Thymus (tissue), 14 donors: ENCODE measurements around the gene SRD5A2. TPM values are rescaled to one million over a fixed set of nuclear protein-coding genes. Genes with fewer than 3 reads are reported as not detected.

Experiments
- DNase-seq, 9 donors: peaks; one replicate each; pipeline ENCODE4 v3.0.0-alpha.2; 2013; ENCODE audit warnings: low spot score in 9 of 9, low read depth in 6 of 9, missing footprints in 1 of 9
- H3K27ac ChIP-seq, 2 donors: one replicate each; pipeline ENCODE4 v1.5.1; 2013; ENCODE audit warnings: control low read depth in 1 of 2, low read depth in 1 of 2, low read length in 1 of 2, mild to moderate bottlenecking in 1 of 2, moderate library complexity in 1 of 2
- H3K27me3 ChIP-seq, 2 donors: one replicate each; pipeline ENCODE4 v1.5.1; 2013; ENCODE audit warnings: low read length in 1 of 2; ENCODE audit not compliant: control insufficient read depth in 2 of 2, insufficient read depth in 1 of 2
- H3K36me3 ChIP-seq, 2 donors: one replicate each; pipeline ENCODE4 v1.5.1; 2013; ENCODE audit warnings: low read length in 1 of 2, mild to moderate bottlenecking in 1 of 2, moderate library complexity in 1 of 2; ENCODE audit not compliant: control insufficient read depth in 2 of 2, insufficient read depth in 2 of 2
- H3K4me1 ChIP-seq, 2 donors: one replicate each; pipeline ENCODE4 v1.5.1; 2013; ENCODE audit warnings: low read length in 2 of 2; ENCODE audit not compliant: control insufficient read depth in 2 of 2, insufficient read depth in 2 of 2
- H3K4me3 ChIP-seq, 2 donors: one replicate each; pipeline ENCODE4 v1.5.1; 2013; ENCODE audit warnings: low read length in 2 of 2, control low read depth in 1 of 2, mild to moderate bottlenecking in 1 of 2
- H3K9me3 ChIP-seq, 2 donors: one replicate each; pipeline ENCODE4 v1.5.1; 2013; ENCODE audit warnings: low read length in 1 of 2, mild to moderate bottlenecking in 1 of 2; ENCODE audit not compliant: control insufficient read depth in 2 of 2, insufficient read depth in 1 of 2
- WGBS: extraction: QIAGEN DNeasy Blood & Tissue Kit; methylation state at CpG from one replicate; pipeline ENCODE4 v1.1.7; 2013; 5-methylcytosine and 5-hydroxymethylcytosine counted together
- long read RNA-seq, 10 donors: transcript quantifications; one replicate each; lab custom pipeline, GENCODE V29; 2026
- polyA plus RNA-seq: library from polyadenylated mRNA; stranded (reverse); fragments of 200-250 nt; gene quantifications from one replicate; pipeline ENCODE4 v1.2.3, GENCODE V29; 2013
- total RNA-seq: library from RNA; stranded (reverse); fragments of 120-200 nt; gene quantifications from one replicate; pipeline ENCODE4 v1.2.4, GENCODE V29; 2013
- donor health status: healthy.

SRD5A2 gene
- 0.28 TPM for total RNA-seq
- polyA plus RNA-seq = 0.07 TPM
- long read RNA-seq, donor 1 = 0 reads
- long read RNA-seq, donor 2 = 0 reads
- long read RNA-seq, donor 3 = 0 reads
- long read RNA-seq, donor 4 = 0 reads
- long read RNA-seq, donor 5 = 0 reads
- long read RNA-seq, donor 6 = 0 reads
- long read RNA-seq, donor 7 = 0 reads
- long read RNA-seq, donor 8 = 0 reads
- long read RNA-seq, donor 9 = 0 reads
- long read RNA-seq, donor 10 = 0 reads

- H3K36me3 ChIP-seq = no peaks in the 10 kb centered on the region
- H3K9me3 ChIP-seq = no peaks in the 10 kb centered on the region
- 9% methylated on average over 76 of the region's 76 CpGs for WGBS
- no peak within 1 kb of the TSS for H3K27ac ChIP-seq
- no peaks in the 10 kb centered on the region for H3K4me1 ChIP-seq
- H3K4me3 ChIP-seq = no peak within 1 kb of the TSS
- peaks cover 20 to 42% of the 10 kb centered on the region in 2 donors for H3K27me3 ChIP-seq
- no peak for DNase-seq
These were observed at the start of gene SRD5A2 for GRCh38 chr2:31580321-31581117. TSS of gene SRD5A2 (minus strand) at chr2:31580938. CDS start at chr2:31580900, 38 bp downstream.

- 97% methylated on average over 3 of the region's 3 CpGs for whole genome bisulfite sequencing
- Histone ChIP-seq H3K4me1 (no peaks in the 10 kb centered on the region), H3K4me3 (no peak overlapping the region), H3K27me3 (no peaks in the 10 kb centered on the region), H3K36me3 (no peaks in the 10 kb centered on the region), H3K9me3 (no peaks in the 10 kb centered on the region), H3K27ac (no peak overlapping the region)
- no peak for DNase-seq
These were observed 25.8 kb upstream of the SRD5A2 start for GRCh38 chr2:31606509-31606908.

GRCh38 chr2:31598694-31599093 lies 18.0 kb upstream of the SRD5A2 start:
- no peak overlapping the region for H3K27ac ChIP-seq
- H3K4me1 ChIP-seq = no peaks in the 10 kb centered on the region
- H3K27me3 ChIP-seq = no peaks in the 10 kb centered on the region
- H3K4me3 ChIP-seq = no peak overlapping the region
- H3K9me3 ChIP-seq = no peaks in the 10 kb centered on the region
- no peaks in the 10 kb centered on the region for H3K36me3 ChIP-seq
- DNase-seq = no peak

- H3K4me3 ChIP-seq = no peak overlapping the region
- H3K9me3 ChIP-seq = peaks cover 0 to 4% of the 10 kb centered on the region in 2 donors
- no peak for DNase-seq
- H3K36me3 ChIP-seq = no peaks in the 10 kb centered on the region
- no peak overlapping the region for H3K27ac ChIP-seq
- H3K27me3 ChIP-seq = peaks cover 4 to 15% of the 10 kb centered on the region in 2 donors
- H3K4me1 ChIP-seq = no peaks in the 10 kb centered on the region
These were observed 5.5 kb upstream of the SRD5A2 start for GRCh38 chr2:31586230-31586629.

- H3K4me3 ChIP-seq = no peak overlapping the region
- 59% methylated on average over 35 of the region's 35 CpGs for WGBS
- no peaks in the 10 kb centered on the region for H3K36me3 ChIP-seq
- no peak overlapping the region for H3K27ac ChIP-seq
- peaks cover 0 to 3% of the 10 kb centered on the region in 2 donors for H3K9me3 ChIP-seq
- DNase-seq = no peak
- peaks cover 20 to 42% of the 10 kb centered on the region in 2 donors for H3K27me3 ChIP-seq
- no peaks in the 10 kb centered on the region for H3K4me1 ChIP-seq
These were observed 522 bp upstream of the SRD5A2 start for GRCh38 chr2:31581124-31581795.

GRCh38 chr2:31579996-31580320 lies 780 bp downstream of the SRD5A2 start:
- Histone ChIP-seq H3K9me3 (no peaks in the 10 kb centered on the region), H3K4me3 (no peak overlapping the region), H3K4me1 (no peaks in the 10 kb centered on the region), H3K27me3 (peaks cover 20 to 42% of the 10 kb centered on the region in 2 donors), H3K27ac (no peak overlapping the region), H3K36me3 (no peaks in the 10 kb centered on the region)
- 11% methylated on average over 13 of the region's 13 CpGs for WGBS
- no peak for DNase-seq

GRCh38 chr2:31578316-31578715 lies 2.4 kb downstream of the SRD5A2 start:
- no peaks in the 10 kb centered on the region for H3K4me1 ChIP-seq
- H3K27me3 ChIP-seq = peaks cover 20 to 42% of the 10 kb centered on the region in 2 donors
- no peaks in the 10 kb centered on the region for H3K36me3 ChIP-seq
- 87% methylated on average over 3 of the region's 3 CpGs for WGBS
- no peak for DNase-seq
- H3K9me3 ChIP-seq = no peaks in the 10 kb centered on the region
- H3K4me3 ChIP-seq = no peak overlapping the region
- no peak overlapping the region for H3K27ac ChIP-seq

GRCh38 chr2:31577143-31577542 lies 3.6 kb downstream of the SRD5A2 start:
- no peak for DNase-seq
- Histone ChIP-seq H3K36me3 (no peaks in the 10 kb centered on the region), H3K4me1 (no peaks in the 10 kb centered on the region), H3K27me3 (peaks cover 20 to 36% of the 10 kb centered on the region in 2 donors), H3K27ac (no peak overlapping the region), H3K9me3 (no peaks in the 10 kb centered on the region), H3K4me3 (no peak overlapping the region)
- 89% methylated on average over 1 of the region's 1 CpG for WGBS

- WGBS = 98% methylated on average over 10 of the region's 10 CpGs
- no peaks in the 10 kb centered on the region for H3K27me3 ChIP-seq
- H3K9me3 ChIP-seq = peaks cover 0 to 7% of the 10 kb centered on the region in 2 donors
- H3K36me3 ChIP-seq = no peaks in the 10 kb centered on the region
- DNase-seq = no peak
- no peak overlapping the region for H3K4me3 ChIP-seq
- no peaks in the 10 kb centered on the region for H3K4me1 ChIP-seq
- H3K27ac ChIP-seq = no peak overlapping the region
These were observed 12.0 kb downstream of the SRD5A2 start for GRCh38 chr2:31568585-31569201.
